ENCODE data around the gene MLLT1. TPM values are rescaled to one million over a fixed set of nuclear protein-coding genes. Genes with fewer than 3 reads are reported as not detected.
A peak's percentile ranks its signal among the peaks of the same experiment; 100 is the strongest.

The MLLT1 gene
- polyA plus RNA-seq, 10 donors: 34.9 to 56.8 (median 45.0) TPM

DNA sequence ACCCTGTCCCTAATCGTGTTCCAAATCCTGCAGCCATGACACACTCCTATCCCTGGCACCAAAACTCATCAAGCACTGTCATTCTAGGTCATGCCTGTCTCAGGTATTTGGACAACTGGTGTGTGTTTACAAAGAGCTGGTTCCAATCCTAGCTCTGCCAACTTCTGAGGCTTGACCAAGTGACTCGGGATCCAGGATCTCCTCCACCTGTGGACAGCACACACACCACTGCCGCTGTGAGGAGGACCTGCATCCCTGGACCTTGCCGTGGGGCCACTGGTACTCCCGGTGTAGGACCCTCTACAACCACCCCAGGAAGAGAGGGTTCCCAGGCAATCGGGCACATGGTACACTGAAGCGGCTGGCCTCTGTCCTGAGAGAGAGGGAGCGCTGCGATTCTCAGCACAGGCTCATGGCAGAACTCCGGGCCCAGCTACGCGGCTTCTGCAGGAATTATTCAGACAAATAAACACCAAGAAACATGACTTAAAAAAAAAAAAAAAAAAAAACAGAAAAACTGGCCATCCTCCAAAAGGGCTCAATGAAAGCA, 20.4 kb downstream of the MLLT1 start:
- DNase-seq: no peak

- no peak for DNase-seq
Measured at GRCh38 chr19:6258812-6259311, 20.9 kb downstream of the MLLT1 start.

DNA sequence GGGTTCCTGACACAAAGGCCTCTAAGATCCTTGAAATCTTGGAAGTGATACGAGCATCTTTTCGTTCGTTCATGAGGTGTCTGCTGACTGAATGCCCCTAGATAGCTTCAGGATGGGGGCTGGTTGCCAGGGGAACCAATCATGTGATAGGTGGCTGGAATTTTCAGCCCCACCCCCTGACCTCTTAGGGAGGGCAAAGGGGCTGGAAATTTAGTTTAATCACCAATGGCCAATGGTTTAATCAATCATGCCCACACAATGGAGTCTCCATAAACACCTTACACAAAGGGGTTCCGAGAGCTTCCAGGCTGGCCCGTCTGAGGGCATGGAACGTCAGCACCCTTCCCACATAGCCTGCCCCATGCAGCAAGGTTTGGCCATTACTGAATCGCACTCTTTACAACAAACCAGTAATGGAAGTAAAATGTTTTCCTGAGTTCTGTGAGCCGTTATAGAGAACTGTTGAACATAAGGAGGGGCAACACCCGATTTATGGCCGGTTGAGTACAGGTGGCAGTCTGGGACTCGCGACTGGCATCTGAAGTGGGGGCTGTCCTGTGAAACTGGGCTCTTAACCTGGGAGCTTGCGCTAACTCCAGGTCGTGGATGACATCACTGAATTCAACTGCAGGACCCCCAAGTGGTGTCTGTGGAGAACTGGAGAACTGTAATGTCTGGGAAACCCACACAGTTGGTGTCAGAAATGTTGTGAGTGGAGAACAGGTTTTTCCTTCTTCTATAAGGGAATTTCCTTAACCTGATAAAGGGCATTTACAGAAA, 25.6 kb downstream of the MLLT1 start:
- DNase-seq: no peak

DNA sequence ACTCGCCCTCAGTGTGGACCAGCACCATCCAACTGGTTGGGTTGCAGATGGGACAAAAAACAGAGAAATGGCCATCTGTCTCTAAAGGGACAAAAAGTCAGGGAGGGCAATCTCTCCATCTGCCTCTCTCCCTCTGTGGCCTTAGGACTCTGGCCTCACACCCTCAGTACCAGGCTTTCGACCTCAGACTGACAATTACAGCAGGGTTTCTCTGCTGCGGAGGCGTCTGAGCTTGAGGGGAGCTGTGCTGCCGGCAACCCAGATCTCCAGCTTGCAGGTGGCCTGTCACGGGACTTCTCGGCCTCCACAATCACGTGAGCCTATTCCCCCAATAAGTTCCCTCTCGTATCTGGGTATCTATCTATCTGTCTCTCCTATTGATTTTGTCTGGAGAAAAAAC, 27.7 kb downstream of the MLLT1 start:
- DNase-seq: no peak

- DNase-seq: no peak
Measured at GRCh38 chr19:6250909-6251308, 28.9 kb downstream of the MLLT1 start.

DNA sequence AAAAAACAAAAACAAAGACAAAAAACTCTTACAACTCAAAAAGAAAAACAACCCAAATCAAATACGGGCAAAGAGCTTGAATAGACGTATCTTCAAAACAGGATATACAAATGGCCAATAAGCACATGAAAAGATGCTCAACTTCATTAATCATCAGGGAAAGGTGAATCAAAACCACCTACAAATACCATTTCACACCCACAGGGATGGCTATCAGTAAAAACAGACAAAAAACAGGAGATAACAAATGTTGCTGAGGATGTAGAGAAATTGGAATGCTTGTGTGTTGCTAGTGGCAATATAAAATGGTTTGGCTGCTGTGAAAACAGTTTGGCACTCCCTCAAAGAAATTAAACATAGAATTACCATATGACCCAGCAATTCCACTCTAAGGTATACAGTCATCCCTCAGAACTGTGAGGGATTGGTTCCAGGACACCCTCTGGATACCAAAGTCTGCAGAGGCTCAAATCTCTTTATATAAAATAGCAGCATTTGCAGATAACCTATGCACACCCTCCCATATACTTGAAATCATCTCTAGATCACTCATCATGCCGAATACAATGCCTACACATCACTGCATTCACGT, 29.7 kb downstream of the MLLT1 start:
- DNase-seq: no peak

DNA sequence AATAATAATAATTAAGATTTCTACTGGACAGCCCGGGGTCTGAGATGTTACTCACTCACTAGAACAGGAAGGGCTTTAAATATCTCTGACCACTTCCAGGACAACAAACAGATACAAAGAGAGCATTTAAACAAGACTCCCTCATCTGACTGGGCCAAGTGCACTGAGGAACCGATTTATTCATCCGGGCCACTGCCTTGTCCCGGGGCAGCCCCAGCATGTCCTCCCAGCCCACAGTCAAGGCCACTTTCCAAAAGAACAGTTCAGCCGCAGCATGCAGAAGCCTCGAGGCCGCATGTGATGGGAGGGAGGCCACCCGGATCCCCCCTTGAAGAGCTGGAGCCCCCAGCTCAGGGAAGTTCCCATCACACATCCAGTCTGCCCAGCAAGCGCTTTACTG, 30.5 kb downstream of the MLLT1 start:
- no peak for DNase-seq

DNA sequence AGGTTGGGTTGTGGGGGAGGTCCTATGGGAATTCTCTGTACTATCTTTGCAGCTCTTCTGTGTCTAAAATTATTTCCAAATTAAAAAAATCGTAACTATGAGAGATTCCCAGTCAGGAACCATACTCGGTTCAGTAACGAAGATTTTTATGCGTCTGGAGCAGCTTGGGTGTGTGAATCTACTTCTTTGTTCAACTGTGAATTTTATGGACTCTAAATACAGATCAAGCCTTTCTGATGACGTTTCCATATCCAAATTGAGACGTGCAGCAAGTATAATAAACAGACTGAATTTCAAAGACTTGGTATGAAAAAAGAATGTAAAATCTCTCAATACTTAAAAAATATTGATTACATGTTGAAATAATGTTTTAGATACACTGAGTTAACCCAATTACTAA, 30.9 kb downstream of the MLLT1 start:
- no peak for DNase-seq

- DNase-seq: no peak
Measured at GRCh38 chr19:6248341-6248740, 31.4 kb downstream of the MLLT1 start.

GRCh38 chr19:6247007-6247288, 32.8 kb downstream of the MLLT1 start:
- DNase-seq: no peak

- no peak for DNase-seq
Measured at GRCh38 chr19:6246174-6247006, 33.4 kb downstream of the MLLT1 start.

DNA sequence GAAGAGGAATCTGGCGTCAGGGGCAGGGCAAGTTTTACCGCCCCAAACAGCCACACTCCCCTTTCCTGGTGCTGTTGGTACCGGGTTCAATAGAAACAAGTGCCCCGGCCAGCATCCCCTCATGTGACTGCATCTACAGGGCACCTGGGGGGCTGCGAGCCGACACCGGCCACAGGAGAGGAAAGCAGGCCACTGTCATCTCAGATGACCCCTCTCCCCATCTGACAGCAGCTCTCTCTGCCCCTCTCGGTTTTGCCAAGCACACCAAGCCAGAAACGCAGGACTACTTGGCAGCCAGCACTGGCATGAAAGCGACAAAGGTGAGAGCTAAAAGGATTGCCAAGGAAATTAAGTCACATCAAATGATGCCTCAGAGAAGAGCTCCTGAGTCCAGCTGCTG, 37.1 kb downstream of the MLLT1 start:
- no peak for DNase-seq

GRCh38 chr19:6241680-6242377, 37.9 kb downstream of the MLLT1 start:
- no peak for DNase-seq

- DNase-seq: no peak
Measured at GRCh38 chr19:6241056-6241455, 38.7 kb downstream of the MLLT1 start.

GRCh38 chr19:6239871-6240676, 39.7 kb downstream of the MLLT1 start:
- DNase-seq: no peak

GRCh38 chr19:6239401-6239844, 40.4 kb downstream of the MLLT1 start:
- no peak for DNase-seq

GRCh38 chr19:6238643-6239281, 41.0 kb downstream of the MLLT1 start:
- peak in 2 of 3 donors; percentile 75 to 89 for DNase-seq

- no peak for DNase-seq
Measured at GRCh38 chr19:6238256-6238642, 41.5 kb downstream of the MLLT1 start.

DNA sequence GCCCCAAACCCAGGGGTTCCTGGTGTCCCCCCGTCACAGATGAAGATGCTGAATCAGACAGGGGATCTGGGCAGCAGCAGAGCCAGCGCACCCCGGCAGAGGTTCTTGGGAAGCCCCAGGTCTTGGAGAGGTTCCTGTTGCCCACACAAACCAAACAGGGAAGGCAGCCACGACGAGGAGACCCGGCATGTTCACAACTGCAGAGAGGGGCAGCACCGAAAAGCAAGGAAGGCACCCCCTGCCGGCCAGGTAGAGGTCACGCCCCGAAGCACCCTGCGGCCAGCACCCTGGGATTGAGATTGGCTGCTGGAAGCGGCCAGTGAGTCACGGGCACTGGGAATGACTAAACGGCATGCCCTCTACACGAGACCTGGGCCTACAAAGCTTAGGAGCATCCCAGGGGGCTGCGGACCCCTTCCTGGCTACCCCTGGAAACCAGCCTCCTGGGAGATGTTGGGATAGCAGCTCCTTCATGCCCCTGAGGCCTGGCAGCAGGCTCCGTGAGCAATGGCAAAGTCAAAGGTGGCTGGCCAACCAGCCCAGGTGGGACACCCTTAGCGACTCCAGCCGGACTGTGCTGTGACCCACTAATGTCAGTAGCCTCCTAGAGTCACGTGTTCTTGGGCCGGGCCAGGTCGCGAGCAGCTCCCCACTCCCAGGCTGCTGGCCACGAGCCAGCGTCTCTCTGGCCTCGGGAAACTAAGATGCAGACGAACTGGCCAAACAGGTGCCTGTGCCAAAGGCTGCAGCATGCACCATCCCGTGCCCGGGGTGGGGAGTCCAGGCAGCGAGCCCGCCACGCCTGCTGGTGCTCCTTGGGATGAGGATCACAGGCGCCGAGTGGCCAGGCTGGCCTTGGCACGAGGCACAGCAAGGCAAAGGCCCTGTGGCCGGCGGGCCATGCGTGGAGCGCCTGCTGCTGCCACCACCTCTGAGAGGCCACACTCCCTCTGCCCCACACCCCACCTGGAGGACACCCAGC, 43.2 kb downstream of the MLLT1 start:
- peak in 1 of 3 donors; percentile 5 for DNase-seq

Data from muscle of back (tissue), 11 donors.